ENCODE results near the gene PKD2.
"Not testable (repeated sequence)": the region's sequence is repeated elsewhere in the genome, so short reads cannot be mapped to it uniquely, and the experiment has no call there.

The PKD2 gene

GRCh38 chr4:88115587-88115986 lies 108.2 kb downstream of the PKD2 start:
- DNase-seq (ENCODE audit: low read depth in 2 of 2) = no peak

GRCh38 chr4:88119943-88120342 lies 112.5 kb downstream of the PKD2 start:
- DNase-seq (ENCODE audit: low read depth in 2 of 2) = no peak

- DNase-seq (ENCODE audit: low read depth in 2 of 2) = not testable (repeated sequence)
These were observed 114.8 kb downstream of the PKD2 start for GRCh38 chr4:88122260-88122659.
